Erythroblast (primary cell): ENCODE measurements around the gene CYFIP1.

ENCODE experiments used
- GATA1 ChIP-seq: IDR thresholded peaks from 2 replicates; pipeline ENCODE4 v1.6.1; 2011; ENCODE audit warnings: low read depth, mild to moderate bottlenecking, control low read depth, low read length, moderate library complexity
- POLR2A ChIP-seq: IDR thresholded peaks from 2 replicates; pipeline ENCODE4 v1.6.1; 2011; ENCODE audit warnings: mild to moderate bottlenecking, low read length

DNA sequence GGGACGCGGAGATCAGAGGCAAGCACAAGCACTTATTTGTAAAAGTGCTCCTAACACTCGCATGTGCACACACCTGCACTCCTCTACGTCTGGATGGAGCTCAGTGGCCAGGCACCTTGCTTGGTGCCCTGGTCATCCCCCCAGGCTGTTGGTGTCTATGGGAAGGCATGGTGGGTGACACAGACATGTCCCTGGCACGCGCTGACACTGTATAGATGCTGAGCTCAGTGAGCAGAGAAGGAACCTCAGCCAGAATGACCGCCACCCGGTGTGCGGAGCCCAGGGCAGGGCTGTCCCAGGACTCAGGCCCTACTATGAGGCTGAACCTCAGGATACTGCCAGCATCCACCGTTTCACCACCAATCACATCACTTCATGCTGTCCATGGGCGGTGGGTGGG, 77.2 kb downstream of the CYFIP1 start:
- TF ChIP-seq POLR2A (no peak), GATA1 (no peak)
